GM15510 (cell line): Measurements from ENCODE around the gene ZNF273.

ENCODE experiments used
- POLR2A ChIP-seq: IDR thresholded peaks from 3 replicates; pipeline ENCODE4 v1.6.1; 2011; ENCODE audit warnings: borderline replicate concordance; ENCODE audit not compliant: insufficient read length; ENCODE audit errors: extremely low read depth

ZNF273 gene

DNA sequence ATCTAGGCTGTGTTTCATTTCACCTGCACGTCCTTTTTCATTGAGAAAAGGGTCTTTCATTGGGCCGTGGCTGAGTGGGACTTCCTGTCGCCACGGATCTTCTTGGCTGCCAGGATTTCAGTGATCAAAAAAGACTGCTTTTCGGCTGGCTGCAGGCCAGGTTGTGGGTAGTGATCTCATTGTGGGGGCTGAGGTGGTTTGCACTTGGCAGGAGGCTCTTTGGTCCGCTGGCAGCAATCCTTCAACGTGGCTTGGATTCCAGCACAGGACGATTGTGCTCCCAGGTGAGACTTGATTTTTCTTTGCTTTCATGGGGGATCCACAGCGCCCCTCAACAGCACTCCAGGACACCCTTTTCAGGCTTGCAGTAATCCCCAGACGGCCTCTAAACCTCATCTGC is 29.0 kb upstream of the ZNF273 start:
- TF ChIP-seq POLR2A, result no peak

- TF ChIP-seq POLR2A, result no peak
Measured at GRCh38 chr7:64874562-64875250, 28.4 kb upstream of the ZNF273 start.

DNA sequence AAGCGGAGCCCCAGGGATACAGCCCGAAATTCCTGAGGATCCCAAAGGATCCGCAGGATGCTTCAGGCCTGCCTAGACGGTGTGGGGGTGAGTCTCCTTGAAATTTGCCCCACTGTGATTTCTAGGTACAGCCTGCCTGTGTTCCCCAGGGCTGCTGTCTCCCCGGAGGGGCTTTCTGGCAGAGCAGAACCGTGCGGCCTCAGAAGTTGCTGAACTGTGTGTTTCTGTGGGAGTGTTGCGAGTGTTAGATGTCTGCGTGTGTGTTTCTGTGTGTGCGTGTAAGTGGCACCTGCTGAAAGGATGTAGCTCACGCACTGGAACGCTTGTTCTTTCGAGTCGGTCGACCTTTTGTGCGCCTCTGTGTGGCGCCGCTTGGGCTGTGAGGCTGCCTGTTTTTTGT is 27.8 kb upstream of the ZNF273 start:
- TF ChIP-seq POLR2A, result no peak

- TF ChIP-seq POLR2A, result no peak
Measured at GRCh38 chr7:64875658-64876406, 27.2 kb upstream of the ZNF273 start.

GRCh38 chr7:64876792-64877713 is 26.0 kb upstream of the ZNF273 start:
- TF ChIP-seq POLR2A, result no peak

GRCh38 chr7:64877714-64878610 is 25.1 kb upstream of the ZNF273 start:
- no peak for TF ChIP-seq POLR2A

DNA sequence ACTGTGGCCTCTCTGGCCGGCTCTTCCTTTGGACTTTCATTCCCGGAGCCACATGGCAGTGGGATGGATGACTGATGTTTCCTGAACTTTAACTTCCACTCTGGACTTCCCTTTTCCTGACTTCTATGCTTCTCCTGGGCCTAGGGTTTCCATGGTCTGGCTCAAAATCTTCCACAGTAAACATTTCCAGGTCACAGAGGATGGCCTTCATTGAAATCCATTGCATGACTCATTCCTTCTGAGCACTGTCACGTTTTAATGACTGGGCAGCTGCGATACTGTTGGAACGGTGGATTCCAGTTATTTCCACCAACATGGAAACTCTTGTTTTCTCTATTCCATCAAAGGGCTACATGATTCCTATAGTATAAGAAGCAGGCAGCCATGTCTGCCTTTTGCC is 24.4 kb upstream of the ZNF273 start:
- TF ChIP-seq POLR2A, result no peak

- no peak for TF ChIP-seq POLR2A
Measured at GRCh38 chr7:64879086-64879730, 23.9 kb upstream of the ZNF273 start.

GRCh38 chr7:64879800-64880199 is 23.3 kb upstream of the ZNF273 start:
- TF ChIP-seq POLR2A, result no peak

GRCh38 chr7:64880322-64881297 is 22.5 kb upstream of the ZNF273 start:
- no peak for TF ChIP-seq POLR2A

DNA sequence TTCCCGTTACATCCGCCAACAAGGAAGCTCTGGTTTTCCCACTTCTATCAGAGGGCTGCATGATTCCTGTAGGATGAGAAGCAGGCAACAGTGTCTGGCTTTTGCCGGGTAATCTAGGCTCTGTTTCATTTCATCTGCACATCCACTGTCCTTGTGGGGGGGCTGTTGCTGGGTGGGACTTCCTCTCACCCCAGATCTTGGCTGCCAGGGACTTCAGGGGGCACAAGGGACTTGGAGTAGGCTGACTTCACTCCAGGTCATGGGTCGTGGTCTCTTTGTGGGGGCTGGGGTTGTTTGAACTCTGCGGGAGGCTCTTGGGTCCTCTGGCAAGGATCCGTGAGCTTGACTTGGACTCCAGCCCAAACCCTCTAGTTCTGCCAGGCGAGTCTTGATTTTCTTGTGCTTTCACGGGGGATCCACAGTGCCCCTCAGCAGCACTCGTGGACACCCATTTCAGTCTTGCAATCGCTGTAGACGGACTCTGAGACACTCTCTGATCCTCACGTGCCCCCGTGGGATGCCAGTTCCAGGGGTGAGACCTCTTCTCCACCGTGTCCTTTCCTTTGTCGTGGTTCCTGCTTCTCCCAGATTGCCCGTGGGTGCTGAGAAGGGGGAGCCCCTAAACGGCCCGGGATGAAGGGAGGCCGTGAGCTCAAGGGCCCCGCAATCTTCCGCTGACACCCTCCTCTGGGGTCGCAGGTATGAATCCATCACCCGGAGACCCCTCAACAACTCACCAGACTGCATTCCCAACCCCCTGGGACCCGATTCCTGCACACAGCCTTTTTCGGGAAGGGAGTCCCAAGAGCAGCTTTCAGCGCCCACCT is 21.4 kb upstream of the ZNF273 start:
- no peak for TF ChIP-seq POLR2A

GRCh38 chr7:64882341-64883112 is 20.5 kb upstream of the ZNF273 start:
- no peak for TF ChIP-seq POLR2A
